Hepatocyte (in vitro differentiated cells): ENCODE results near the gene PCCA.

ENCODE experiments used
- EZH2 ChIP-seq: fragments of 200-600 bp; sonication (generic); IDR thresholded peaks from 2 replicates; pipeline ENCODE4 v1.6.1; 2016; ENCODE audit warnings: antibody characterized with exemption, mild to moderate bottlenecking, borderline replicate concordance
- EZH2phosphoT487 ChIP-seq: fragments of 200-600 bp; sonication (generic); IDR thresholded peaks from one replicate; pipeline ENCODE4 v1.6.1; 2018; ENCODE audit warnings: antibody characterized with exemption, mild to moderate bottlenecking, low read depth, moderate library complexity; ENCODE audit not compliant: unreplicated experiment, severe bottlenecking
- TF ChIP-seq, protein P1 (sequence below): fragments of 200-600 bp; sonication (generic); IDR thresholded peaks from 2 replicates; pipeline ENCODE4 v1.5.1; 2016; ENCODE audit warnings: antibody characterized with exemption, mild to moderate bottlenecking; ENCODE audit not compliant: poor library complexity

DNA sequence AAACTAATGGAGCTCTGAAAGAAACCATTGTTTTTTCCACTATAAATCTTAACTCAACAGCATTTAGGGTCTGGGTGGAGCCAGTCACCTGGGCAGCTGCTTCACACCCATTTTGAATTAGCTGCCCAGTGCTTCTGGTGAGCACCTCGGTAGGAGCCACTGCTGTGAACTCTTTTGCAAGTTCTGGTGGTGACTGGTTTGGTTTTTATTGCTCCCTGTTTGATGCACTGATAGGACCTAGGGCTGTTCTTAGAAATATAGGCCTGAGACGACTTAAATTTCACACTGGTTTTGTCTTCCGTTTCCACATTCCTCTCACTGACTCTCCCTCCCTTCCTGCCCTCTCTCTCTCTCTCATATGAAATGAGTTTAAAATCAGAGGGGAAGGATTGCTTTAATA lies 395.8 kb downstream of the PCCA start:
- TF ChIP-seq, protein P1, sequence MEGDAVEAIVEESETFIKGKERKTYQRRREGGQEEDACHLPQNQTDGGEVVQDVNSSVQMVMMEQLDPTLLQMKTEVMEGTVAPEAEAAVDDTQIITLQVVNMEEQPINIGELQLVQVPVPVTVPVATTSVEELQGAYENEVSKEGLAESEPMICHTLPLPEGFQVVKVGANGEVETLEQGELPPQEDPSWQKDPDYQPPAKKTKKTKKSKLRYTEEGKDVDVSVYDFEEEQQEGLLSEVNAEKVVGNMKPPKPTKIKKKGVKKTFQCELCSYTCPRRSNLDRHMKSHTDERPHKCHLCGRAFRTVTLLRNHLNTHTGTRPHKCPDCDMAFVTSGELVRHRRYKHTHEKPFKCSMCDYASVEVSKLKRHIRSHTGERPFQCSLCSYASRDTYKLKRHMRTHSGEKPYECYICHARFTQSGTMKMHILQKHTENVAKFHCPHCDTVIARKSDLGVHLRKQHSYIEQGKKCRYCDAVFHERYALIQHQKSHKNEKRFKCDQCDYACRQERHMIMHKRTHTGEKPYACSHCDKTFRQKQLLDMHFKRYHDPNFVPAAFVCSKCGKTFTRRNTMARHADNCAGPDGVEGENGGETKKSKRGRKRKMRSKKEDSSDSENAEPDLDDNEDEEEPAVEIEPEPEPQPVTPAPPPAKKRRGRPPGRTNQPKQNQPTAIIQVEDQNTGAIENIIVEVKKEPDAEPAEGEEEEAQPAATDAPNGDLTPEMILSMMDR: no peak
- TF ChIP-seq EZH2: no peak
- no peak for TF ChIP-seq EZH2phosphoT487
